ENCODE results near the gene ALPG. TPM values are rescaled to one million over a fixed set of nuclear protein-coding genes. Genes with fewer than 3 reads are reported as not detected.

Gene ALPG
- total RNA-seq, 1 experiment from 2014 or later: 0.10 TPM

- peaks cover 0 to 10% of the 10 kb centered on the region in 2 experiments; a peak in 2 of 4 replicates for H3K4me1 ChIP-seq (ENCODE audit: control insufficient read depth in 1 of 2, insufficient read depth in 2 of 2, low read length in 2 of 2)
- H4K20me1 ChIP-seq (ENCODE audit: insufficient read depth): no peaks in the 10 kb centered on the region
- no peak overlapping the region for H3K4me3 ChIP-seq (replicated peaks in 1 of 2; ENCODE audit: low read depth in 1 of 2, low read length in 2 of 2)
- no peak overlapping the region for H3K27ac ChIP-seq (ENCODE audit: low read depth, low read length)
- ChIA-PET RAD21 (ENCODE audit: low non-redundant PET in 1 of 2, low total read pairs in 2 of 2, uncharacterized antibody in 2 of 2, unreplicated experiment in 2 of 2) (interaction anchor here in 1 of 2 experiments (1.2 kb wide), 1 partner anchor 72 kb away, joined by 3 read pairs; the partner anchor contains the start of gene PRSS56), POLR2A (no interaction called here), CTCF (interaction anchor here (1.6 kb wide), 1 partner anchor 75 kb away, joined by 5 read pairs; no protein-coding TSS in a partner anchor)
- no peaks in the 10 kb centered on the region for H3K36me3 ChIP-seq (ENCODE audit: control insufficient read depth in 1 of 2, insufficient read depth in 2 of 2, low read length in 2 of 2)
- no peaks in the 10 kb centered on the region for H3K9me3 ChIP-seq (ENCODE audit: control insufficient read depth in 1 of 2, insufficient read depth in 1 of 2, low read depth in 1 of 2, low read length in 2 of 2)
- no peaks in the 10 kb centered on the region for H3K27me3 ChIP-seq (ENCODE audit: insufficient read depth, low read length)
- no peak for ATAC-seq
- DNase-seq (ENCODE audit: low read depth, low spot score): no peak
- no TSS peak for BruUV-seq (replicated peaks)
- no peak for TF ChIP-seq CBX3 (IDR thresholded peaks at IDR 0.05; ENCODE audit: low read depth)
- no peak for TF ChIP-seq SP1 (IDR thresholded peaks at IDR 0.05; ENCODE audit: low read depth)
- no peak for TF ChIP-seq ZNF274 (IDR thresholded peaks at IDR 0.05; ENCODE audit: low read depth, low read length)
- no peak for TF ChIP-seq POLR2A (IDR thresholded peaks at IDR 0.05; ENCODE audit: borderline replicate concordance, extremely low read depth, insufficient read depth, insufficient read length)
- TF ChIP-seq REST (IDR thresholded peaks at IDR 0.05; ENCODE audit: low read depth): no peak
- no peak for TF ChIP-seq JUND (IDR thresholded peaks at IDR 0.05)
- TF ChIP-seq ZFX (IDR thresholded peaks at IDR 0.05): no peak
- TF ChIP-seq POLR2AphosphoS5 (IDR thresholded peaks at IDR 0.05; ENCODE audit: low read depth, low read length): no peak
- no peak for TF ChIP-seq RAD21 (IDR thresholded peaks at IDR 0.05; ENCODE audit: low read depth)
- no peak for TF ChIP-seq TCF7L2 (IDR thresholded peaks at IDR 0.05; ENCODE audit: borderline replicate concordance, extremely low read depth, insufficient read depth, insufficient read length)
- TF ChIP-seq EZH2phosphoT487 (IDR thresholded peaks at IDR 0.05; ENCODE audit: borderline replicate concordance): no peak
- no peak for TF ChIP-seq SRF (IDR thresholded peaks at IDR 0.05; ENCODE audit: low read depth)
- TF ChIP-seq MAX (IDR thresholded peaks at IDR 0.05): no peak
- TF ChIP-seq, protein P1, sequence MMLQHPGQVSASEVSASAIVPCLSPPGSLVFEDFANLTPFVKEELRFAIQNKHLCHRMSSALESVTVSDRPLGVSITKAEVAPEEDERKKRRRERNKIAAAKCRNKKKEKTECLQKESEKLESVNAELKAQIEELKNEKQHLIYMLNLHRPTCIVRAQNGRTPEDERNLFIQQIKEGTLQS (IDR thresholded peaks at IDR 0.05): no peak
- no peak for TF ChIP-seq CEBPB (IDR thresholded peaks at IDR 0.05; ENCODE audit: low read depth)
- no peak for TF ChIP-seq FOSL1 (IDR thresholded peaks at IDR 0.05; ENCODE audit: low read depth)
- no peak for TF ChIP-seq ELF1 (IDR thresholded peaks at IDR 0.05; ENCODE audit: borderline replicate concordance, low read depth)
- no peak for TF ChIP-seq EGR1 (IDR thresholded peaks at IDR 0.05; ENCODE audit: low read depth)
- no peaks in the 10 kb centered on the region for H3K9me2 ChIP-seq (ENCODE audit: insufficient read depth)
- no peak overlapping the region for H2AFZ ChIP-seq (ENCODE audit: low read depth, low read length, poor library complexity, severe bottlenecking)
- H3K79me2 ChIP-seq (ENCODE audit: insufficient read depth, low read length): no peaks in the 10 kb centered on the region
- no peak overlapping the region for H3K4me2 ChIP-seq (ENCODE audit: low read length)
- intact Hi-C loops (cut with micrococcal nuclease): no loop called here
- H3K9ac ChIP-seq (ENCODE audit: low read length): no peak overlapping the region
Measured at GRCh38 chr2:232447638-232448303, 41.1 kb downstream of the ALPG start.

Measured in HCT116 (cell line).